ENCODE measurements around the gene BORCS8. TPM values are rescaled to one million over a fixed set of nuclear protein-coding genes. Genes with fewer than 3 reads are reported as not detected.

The BORCS8 gene
- total and polyA plus RNA-seq, 2 of the 13 experiments (the other 11 are each of a cell fraction or from before 2014, with no cell fraction given) = 9.6 to 13.3 TPM

GRCh38 chr19:19214892-19215291 lies 22.9 kb upstream of the BORCS8 start (continued):
- TF ChIP-seq, protein P1, sequence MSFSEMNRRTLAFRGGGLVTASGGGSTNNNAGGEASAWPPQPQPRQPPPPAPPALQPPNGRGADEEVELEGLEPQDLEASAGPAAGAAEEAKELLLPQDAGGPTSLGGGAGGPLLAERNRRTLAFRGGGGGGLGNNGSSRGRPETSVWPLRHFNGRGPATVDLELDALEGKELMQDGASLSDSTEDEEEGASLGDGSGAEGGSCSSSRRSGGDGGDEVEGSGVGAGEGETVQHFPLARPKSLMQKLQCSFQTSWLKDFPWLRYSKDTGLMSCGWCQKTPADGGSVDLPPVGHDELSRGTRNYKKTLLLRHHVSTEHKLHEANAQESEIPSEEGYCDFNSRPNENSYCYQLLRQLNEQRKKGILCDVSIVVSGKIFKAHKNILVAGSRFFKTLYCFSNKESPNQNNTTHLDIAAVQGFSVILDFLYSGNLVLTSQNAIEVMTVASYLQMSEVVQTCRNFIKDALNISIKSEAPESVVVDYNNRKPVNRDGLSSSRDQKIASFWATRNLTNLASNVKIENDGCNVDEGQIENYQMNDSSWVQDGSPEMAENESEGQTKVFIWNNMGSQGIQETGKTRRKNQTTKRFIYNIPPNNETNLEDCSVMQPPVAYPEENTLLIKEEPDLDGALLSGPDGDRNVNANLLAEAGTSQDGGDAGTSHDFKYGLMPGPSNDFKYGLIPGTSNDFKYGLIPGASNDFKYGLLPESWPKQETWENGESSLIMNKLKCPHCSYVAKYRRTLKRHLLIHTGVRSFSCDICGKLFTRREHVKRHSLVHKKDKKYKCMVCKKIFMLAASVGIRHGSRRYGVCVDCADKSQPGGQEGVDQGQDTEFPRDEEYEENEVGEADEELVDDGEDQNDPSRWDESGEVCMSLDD (CRISPR knock-in tag; IDR thresholded peaks at IDR 0.05; ENCODE audit: borderline replicate concordance) = peak; percentile 67; the same call in 1 of the 2 replicates
- TF ChIP-seq SOX13 (IDR thresholded peaks at IDR 0.05) = no peak
- TF ChIP-seq SOX13 (CRISPR knock-in tag; conservative IDR thresholded peaks at IDR 0.05 in 1 of 2, IDR thresholded peaks at IDR 0.05 in 1 of 2) = peak in 1 of 2 experiments; percentile 41; a peak in 1 of 4 replicates
- no peak for TF ChIP-seq SMARCC2 (IDR thresholded peaks at IDR 0.05)
- no peak for TF ChIP-seq ZNF17 (CRISPR knock-in tag; IDR thresholded peaks at IDR 0.05)
- peak; percentile 39; the same call in 1 of the 2 replicates for TF ChIP-seq HOXA3 (CRISPR knock-in tag; IDR thresholded peaks at IDR 0.05)
- TF ChIP-seq ZNF883 (CRISPR knock-in tag; IDR thresholded peaks at IDR 0.05; ENCODE audit: not compliant biosample characterization) = no peak
- TF ChIP-seq ZNF530 (CRISPR knock-in tag; IDR thresholded peaks at IDR 0.05; ENCODE audit: low read depth) = no peak
- no peak for TF ChIP-seq MAFK (conservative IDR thresholded peaks at IDR 0.05 in 1 of 2, IDR thresholded peaks at IDR 0.05 in 1 of 2; ENCODE audit: low read length in 2 of 2)
- TF ChIP-seq SP140L (CRISPR knock-in tag; IDR thresholded peaks at IDR 0.05; ENCODE audit: borderline replicate concordance) = no peak
- 0 out of 2 replicates have a peak, but pooled peaks have one; percentile 62 for TF ChIP-seq ZNF563 (CRISPR knock-in tag; IDR thresholded peaks at IDR 0.05)
- TF ChIP-seq TSC22D2 (CRISPR knock-in tag; IDR thresholded peaks at IDR 0.05; ENCODE audit: borderline replicate concordance) = peak; percentile 98
- peak; percentile 93 for TF ChIP-seq HES4 (CRISPR knock-in tag; IDR thresholded peaks at IDR 0.05; ENCODE audit: borderline replicate concordance)
- no peak for TF ChIP-seq REL (CRISPR knock-in tag; conservative IDR thresholded peaks at IDR 0.05)
- TF ChIP-seq CBX5 (CRISPR knock-in tag; IDR thresholded peaks at IDR 0.05; ENCODE audit: borderline replicate concordance) = 0 out of 2 replicates have a peak, but pooled peaks have one; percentile 44
- 0 out of 2 replicates have a peak, but pooled peaks have one; percentile 19 for TF ChIP-seq NFYB (CRISPR knock-in tag; IDR thresholded peaks at IDR 0.05)
- TF ChIP-seq ZNF775 (CRISPR knock-in tag; IDR thresholded peaks at IDR 0.05; ENCODE audit: borderline replicate concordance) = no peak
- no peak for TF ChIP-seq ZNF235 (CRISPR knock-in tag; IDR thresholded peaks at IDR 0.05; ENCODE audit: borderline replicate concordance)
- no peak for TF ChIP-seq DPF2 (CRISPR knock-in tag; IDR thresholded peaks at IDR 0.05; ENCODE audit: borderline replicate concordance, low read depth)
- TF ChIP-seq PTBP1 (IDR thresholded peaks at IDR 0.05; ENCODE audit: low read depth, low read length, poor library complexity, severe bottlenecking) = no peak
- TF ChIP-seq ZNF432 (CRISPR knock-in tag; IDR thresholded peaks at IDR 0.05; ENCODE audit: borderline replicate concordance) = no peak
- peak; percentile 52; the same call in 1 of the 2 replicates for TF ChIP-seq FOXC1 (CRISPR knock-in tag; IDR thresholded peaks at IDR 0.05; ENCODE audit: borderline replicate concordance)
- TF ChIP-seq SRF (IDR thresholded peaks at IDR 0.05; ENCODE audit: low read depth, low read length) = no peak
- TF ChIP-seq ZNF263 (CRISPR knock-in tag; IDR thresholded peaks at IDR 0.05) = peak; percentile 50; the same call in 1 of the 2 replicates
- no peak for TF ChIP-seq ZFX (CRISPR knock-in tag; IDR thresholded peaks at IDR 0.05; ENCODE audit: low read depth)
- TF ChIP-seq KLF6 (CRISPR knock-in tag; IDR thresholded peaks at IDR 0.05) = peak; percentile 82
- TF ChIP-seq, protein P2, sequence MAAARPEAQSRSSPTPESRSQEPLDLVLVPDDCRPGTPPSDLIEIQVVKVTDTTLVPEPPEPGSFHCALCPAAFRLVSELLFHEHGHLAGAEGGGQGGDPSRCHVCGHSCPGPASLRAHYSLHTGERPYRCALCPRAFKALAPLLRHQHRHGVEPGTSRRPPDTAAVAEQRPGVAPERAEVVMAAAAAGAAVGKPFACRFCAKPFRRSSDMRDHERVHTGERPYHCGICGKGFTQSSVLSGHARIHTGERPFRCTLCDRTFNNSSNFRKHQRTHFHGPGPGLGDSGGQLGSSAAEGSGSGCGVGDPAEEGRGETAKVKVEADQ (CRISPR knock-in tag; IDR thresholded peaks at IDR 0.05; ENCODE audit: borderline replicate concordance) = no peak
- no peak for TF ChIP-seq TP53 (CRISPR knock-in tag; conservative IDR thresholded peaks at IDR 0.05)
- TF ChIP-seq, protein P3, sequence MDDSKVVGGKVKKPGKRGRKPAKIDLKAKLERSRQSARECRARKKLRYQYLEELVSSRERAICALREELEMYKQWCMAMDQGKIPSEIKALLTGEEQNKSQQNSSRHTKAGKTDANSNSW (CRISPR knock-in tag; IDR thresholded peaks at IDR 0.05; ENCODE audit: borderline replicate concordance) = no peak
